ENCODE results near the gene UMPS.
A peak's percentile ranks its signal among the peaks of the same experiment; 100 is the strongest.

Gene UMPS

GRCh38 chr3:124730129-124730940, at the start of gene UMPS:
UMPS (plus strand) TSS chr3:124730452; CDS start chr3:124730472, 20 bp downstream.
- Histone ChIP-seq H3K36me3 (ENCODE audit: insufficient read depth, low read depth, low read length) (peaks cover 16% of the 10 kb centered on the region), H3K9ac (ENCODE audit: low read depth, low read length) (peak within 1 kb of the TSS; percentile 93), H3K27me3 (ENCODE audit: insufficient read depth, low read length) (peaks cover 39% of the 10 kb centered on the region; the same call in 1 of the 2 replicates), H3K4me1 (ENCODE audit: insufficient read depth, low read length) (no peaks in the 10 kb centered on the region), H3K4me3 (ENCODE audit: low read length) (peak within 1 kb of the TSS; percentile 89), H3K9me3 (ENCODE audit: insufficient read depth, low read depth, low read length) (no peaks in the 10 kb centered on the region), H3K27ac (ENCODE audit: low read length) (peak within 1 kb of the TSS; percentile 19)

DNA sequence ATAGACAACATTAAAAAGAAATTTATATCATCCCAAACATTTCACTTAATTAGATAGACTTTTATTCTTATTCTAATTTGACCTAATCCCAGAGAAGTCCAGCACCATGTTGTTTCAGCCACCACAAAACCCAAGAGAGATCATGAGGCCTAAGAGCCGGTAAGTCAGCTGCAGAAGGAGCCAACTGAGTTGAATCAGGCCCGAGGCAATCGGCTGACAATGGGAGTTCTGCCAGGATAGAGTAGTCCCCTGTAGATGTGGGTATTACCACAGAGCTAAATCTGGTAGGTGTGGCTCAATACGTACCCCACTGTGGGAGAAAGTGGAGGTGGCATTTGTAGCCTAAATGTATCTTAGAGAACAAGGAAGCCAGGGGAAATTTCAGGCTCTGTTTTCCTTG, 49.7 kb upstream of the UMPS start:
- Histone ChIP-seq H3K9ac (ENCODE audit: low read depth, low read length) (no peak overlapping the region), H3K27ac (ENCODE audit: low read length) (no peak overlapping the region), H3K27me3 (ENCODE audit: insufficient read depth, low read length) (no peaks in the 10 kb centered on the region), H3K9me3 (ENCODE audit: insufficient read depth, low read depth, low read length) (no peaks in the 10 kb centered on the region), H3K4me1 (ENCODE audit: insufficient read depth, low read length) (no peaks in the 10 kb centered on the region), H3K4me3 (ENCODE audit: low read length) (no peak overlapping the region), H3K36me3 (ENCODE audit: insufficient read depth, low read depth, low read length) (no peaks in the 10 kb centered on the region)

- H3K9me3 ChIP-seq (ENCODE audit: insufficient read depth, low read depth, low read length): no peaks in the 10 kb centered on the region
- no peaks in the 10 kb centered on the region for H3K4me1 ChIP-seq (ENCODE audit: insufficient read depth, low read length)
- H3K9ac ChIP-seq (ENCODE audit: low read depth, low read length): no peak overlapping the region
- H3K4me3 ChIP-seq (ENCODE audit: low read length): no peak overlapping the region
- no peaks in the 10 kb centered on the region for H3K36me3 ChIP-seq (ENCODE audit: insufficient read depth, low read depth, low read length)
- H3K27ac ChIP-seq (ENCODE audit: low read length): no peak overlapping the region
- H3K27me3 ChIP-seq (ENCODE audit: insufficient read depth, low read length): no peaks in the 10 kb centered on the region
These were observed 48.0 kb upstream of the UMPS start for GRCh38 chr3:124682263-124682662.

DNA sequence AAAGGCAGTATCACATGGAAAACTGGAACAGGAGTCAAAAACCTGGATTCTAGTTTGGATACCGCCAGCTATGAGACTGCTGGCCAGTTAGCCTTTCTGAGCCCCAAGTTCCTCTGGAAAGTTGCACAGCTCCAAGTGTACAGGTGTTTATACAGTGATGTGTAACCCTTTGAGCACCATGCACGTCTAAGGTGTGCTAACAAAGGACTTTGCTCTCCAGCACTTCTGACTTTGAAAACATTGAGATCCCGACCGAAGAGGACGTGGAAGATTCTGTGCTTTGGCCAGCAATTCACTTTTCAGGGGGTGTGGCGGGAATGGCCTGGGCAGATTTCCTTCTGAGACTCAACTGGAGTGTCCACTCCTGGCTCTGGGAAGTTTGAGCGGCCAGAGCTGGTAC, 45.8 kb upstream of the UMPS start:
- H3K9ac ChIP-seq (ENCODE audit: low read depth, low read length): no peak overlapping the region
- no peaks in the 10 kb centered on the region for H3K36me3 ChIP-seq (ENCODE audit: insufficient read depth, low read depth, low read length)
- H3K9me3 ChIP-seq (ENCODE audit: insufficient read depth, low read depth, low read length): no peaks in the 10 kb centered on the region
- no peaks in the 10 kb centered on the region for H3K4me1 ChIP-seq (ENCODE audit: insufficient read depth, low read length)
- no peaks in the 10 kb centered on the region for H3K27me3 ChIP-seq (ENCODE audit: insufficient read depth, low read length)
- no peak overlapping the region for H3K4me3 ChIP-seq (ENCODE audit: low read length)
- no peak overlapping the region for H3K27ac ChIP-seq (ENCODE audit: low read length)

DNA sequence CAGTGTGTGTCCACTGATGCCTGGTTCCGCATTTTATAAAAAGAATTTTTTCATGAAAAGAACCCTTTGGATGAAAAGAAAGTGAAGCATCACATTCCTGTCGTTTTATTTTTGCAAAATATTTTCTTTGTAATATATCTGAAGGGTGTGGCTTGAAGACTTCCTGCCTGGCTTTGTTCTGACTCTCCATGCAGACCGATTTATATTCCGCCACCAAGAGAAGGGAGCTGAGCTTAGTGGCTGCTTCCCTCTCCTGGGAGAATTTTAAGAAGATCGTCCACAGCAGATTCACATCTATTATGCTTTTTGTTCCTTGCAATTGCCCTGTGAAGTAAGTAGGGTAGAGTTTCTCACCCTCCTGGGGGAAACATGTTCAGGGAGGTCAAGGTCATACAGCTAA, 45.2 kb upstream of the UMPS start:
- no peak overlapping the region for H3K27ac ChIP-seq (ENCODE audit: low read length)

DNA sequence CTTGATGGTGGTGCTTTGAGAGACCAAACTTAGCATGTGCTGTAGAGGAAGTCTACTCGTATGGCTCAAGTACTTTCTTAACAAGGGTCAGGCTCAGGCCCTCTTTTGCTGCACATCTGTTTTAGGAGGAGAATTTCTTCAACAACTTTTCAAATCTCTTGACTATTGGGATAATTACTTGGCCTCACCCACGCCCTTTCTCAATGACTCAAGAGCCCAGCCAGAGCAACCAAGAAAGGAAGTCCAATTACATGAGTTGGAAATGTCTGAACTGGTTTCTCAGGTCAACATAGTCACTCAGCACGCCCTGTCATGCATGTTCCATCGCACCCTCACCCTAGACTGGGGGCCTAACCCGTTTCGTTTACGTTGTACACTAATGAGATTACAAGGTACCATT, 44.8 kb upstream of the UMPS start:
- Histone ChIP-seq H3K4me3 (ENCODE audit: low read length) (no peak overlapping the region), H3K36me3 (ENCODE audit: insufficient read depth, low read depth, low read length) (no peaks in the 10 kb centered on the region), H3K9me3 (ENCODE audit: insufficient read depth, low read depth, low read length) (no peaks in the 10 kb centered on the region)

More for the DNA sequence above, 45.2 kb upstream of the UMPS start:
- Histone ChIP-seq H3K4me3 (ENCODE audit: low read length) (no peak overlapping the region), H3K36me3 (ENCODE audit: insufficient read depth, low read depth, low read length) (no peaks in the 10 kb centered on the region), H3K9ac (ENCODE audit: low read depth, low read length) (no peak overlapping the region), H3K27me3 (ENCODE audit: insufficient read depth, low read length) (no peaks in the 10 kb centered on the region), H3K9me3 (ENCODE audit: insufficient read depth, low read depth, low read length) (no peaks in the 10 kb centered on the region), H3K4me1 (ENCODE audit: insufficient read depth, low read length) (no peaks in the 10 kb centered on the region)

DNA sequence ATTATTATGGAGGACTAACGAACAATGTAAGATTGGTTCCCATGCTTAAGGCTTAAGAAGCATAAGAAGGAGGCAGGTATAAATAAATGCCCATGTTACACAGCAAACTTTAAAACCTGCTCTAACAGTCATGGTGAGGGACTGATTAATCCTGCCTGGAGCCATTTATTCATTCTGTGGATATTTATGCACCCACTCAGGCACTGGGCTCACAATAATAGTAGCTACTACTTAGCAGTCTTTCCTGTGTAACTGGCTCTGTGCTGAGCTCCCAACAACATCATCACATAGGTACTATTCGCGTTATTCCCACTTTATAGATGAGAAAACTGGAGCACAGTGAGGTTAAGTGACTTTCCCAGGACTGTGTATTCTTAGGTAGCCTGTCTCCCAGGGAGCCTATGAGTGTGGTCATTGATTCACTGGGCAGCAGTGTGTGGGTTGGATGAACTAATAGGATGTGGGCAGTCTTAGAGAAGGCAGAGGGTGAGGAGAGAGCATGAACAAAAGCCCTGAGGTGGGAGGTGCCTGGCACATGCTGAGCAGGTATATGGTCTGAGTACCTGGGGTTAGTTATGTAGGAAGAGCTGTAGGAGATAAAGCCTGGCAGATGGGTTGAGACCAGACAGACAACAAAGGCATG, 44.1 kb upstream of the UMPS start:
- H3K36me3 ChIP-seq (ENCODE audit: insufficient read depth, low read depth, low read length): no peaks in the 10 kb centered on the region
- H3K4me3 ChIP-seq (ENCODE audit: low read length): no peak overlapping the region
- no peaks in the 10 kb centered on the region for H3K4me1 ChIP-seq (ENCODE audit: insufficient read depth, low read length)
- H3K27ac ChIP-seq (ENCODE audit: low read length): no peak overlapping the region
- H3K9me3 ChIP-seq (ENCODE audit: insufficient read depth, low read depth, low read length): no peaks in the 10 kb centered on the region
- H3K27me3 ChIP-seq (ENCODE audit: insufficient read depth, low read length): no peaks in the 10 kb centered on the region
- no peak overlapping the region for H3K9ac ChIP-seq (ENCODE audit: low read depth, low read length)

More for the DNA sequence above, 44.8 kb upstream of the UMPS start:
- H3K9ac ChIP-seq (ENCODE audit: low read depth, low read length): no peak overlapping the region
- H3K27ac ChIP-seq (ENCODE audit: low read length): no peak overlapping the region
- H3K4me1 ChIP-seq (ENCODE audit: insufficient read depth, low read length): no peaks in the 10 kb centered on the region
- no peaks in the 10 kb centered on the region for H3K27me3 ChIP-seq (ENCODE audit: insufficient read depth, low read length)

GRCh38 chr3:124688581-124689454, 41.4 kb upstream of the UMPS start:
- Histone ChIP-seq H3K27ac (ENCODE audit: low read length) (no peak overlapping the region), H3K36me3 (ENCODE audit: insufficient read depth, low read depth, low read length) (no peaks in the 10 kb centered on the region), H3K9me3 (ENCODE audit: insufficient read depth, low read depth, low read length) (no peaks in the 10 kb centered on the region), H3K4me1 (ENCODE audit: insufficient read depth, low read length) (no peaks in the 10 kb centered on the region), H3K4me3 (ENCODE audit: low read length) (no peak overlapping the region), H3K9ac (ENCODE audit: low read depth, low read length) (no peak overlapping the region), H3K27me3 (ENCODE audit: insufficient read depth, low read length) (no peaks in the 10 kb centered on the region)

DNA sequence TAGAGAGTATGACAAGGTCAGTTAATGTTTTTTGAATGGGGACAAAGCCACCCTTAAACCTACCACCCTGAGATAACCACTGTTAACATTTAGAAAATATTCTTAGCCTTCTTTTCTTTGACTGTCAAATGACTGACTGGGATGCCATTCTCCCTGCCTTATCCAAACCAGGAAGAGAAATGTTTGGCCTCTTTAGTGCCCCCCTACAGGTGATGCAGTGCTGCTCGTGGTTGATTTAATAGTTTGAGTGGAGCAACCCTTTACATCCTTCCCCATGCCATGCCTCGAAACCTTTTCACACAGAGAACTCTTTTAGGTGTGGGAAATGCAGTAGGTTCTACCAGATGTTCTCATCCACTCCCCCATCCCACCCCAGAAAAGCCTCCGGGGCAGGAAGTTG, 38.7 kb upstream of the UMPS start:
- no peak overlapping the region for H3K27ac ChIP-seq (ENCODE audit: low read length)
- H3K9me3 ChIP-seq (ENCODE audit: insufficient read depth, low read depth, low read length): no peaks in the 10 kb centered on the region
- no peaks in the 10 kb centered on the region for H3K27me3 ChIP-seq (ENCODE audit: insufficient read depth, low read length)
- no peak overlapping the region for H3K4me3 ChIP-seq (ENCODE audit: low read length)
- H3K36me3 ChIP-seq (ENCODE audit: insufficient read depth, low read depth, low read length): no peaks in the 10 kb centered on the region
- no peaks in the 10 kb centered on the region for H3K4me1 ChIP-seq (ENCODE audit: insufficient read depth, low read length)
- H3K9ac ChIP-seq (ENCODE audit: low read depth, low read length): no peak overlapping the region

GRCh38 chr3:124694486-124694885, 35.8 kb upstream of the UMPS start:
- no peak overlapping the region for H3K4me3 ChIP-seq (ENCODE audit: low read length)
- H3K9me3 ChIP-seq (ENCODE audit: insufficient read depth, low read depth, low read length): no peaks in the 10 kb centered on the region
- no peak overlapping the region for H3K9ac ChIP-seq (ENCODE audit: low read depth, low read length)
- no peaks in the 10 kb centered on the region for H3K27me3 ChIP-seq (ENCODE audit: insufficient read depth, low read length)
- no peaks in the 10 kb centered on the region for H3K4me1 ChIP-seq (ENCODE audit: insufficient read depth, low read length)
- H3K36me3 ChIP-seq (ENCODE audit: insufficient read depth, low read depth, low read length): no peaks in the 10 kb centered on the region
- no peak overlapping the region for H3K27ac ChIP-seq (ENCODE audit: low read length)

DNA sequence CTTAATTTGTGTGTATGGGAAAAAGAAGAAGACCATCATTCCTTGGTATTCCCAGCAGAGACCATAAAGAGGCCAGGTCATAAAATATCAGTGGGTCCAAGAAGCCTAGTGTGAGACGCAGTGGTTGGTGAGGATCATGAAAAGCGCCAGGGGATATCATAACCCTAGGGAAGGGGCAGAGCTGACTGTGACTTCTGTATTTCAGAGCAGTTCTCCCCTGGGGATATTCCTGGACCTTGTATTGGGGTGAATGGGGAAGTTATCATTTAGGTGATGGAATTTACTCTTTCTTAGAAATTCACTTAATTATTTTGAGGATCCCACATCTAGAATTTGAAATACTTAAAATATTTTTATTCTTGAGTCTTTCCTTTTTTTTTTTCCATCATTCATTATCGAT, 34.9 kb upstream of the UMPS start:
- no peaks in the 10 kb centered on the region for H3K9me3 ChIP-seq (ENCODE audit: insufficient read depth, low read depth, low read length)
- H3K4me3 ChIP-seq (ENCODE audit: low read length): no peak overlapping the region
- H3K27ac ChIP-seq (ENCODE audit: low read length): no peak overlapping the region
- H3K36me3 ChIP-seq (ENCODE audit: insufficient read depth, low read depth, low read length): no peaks in the 10 kb centered on the region
- H3K4me1 ChIP-seq (ENCODE audit: insufficient read depth, low read length): no peaks in the 10 kb centered on the region
- H3K9ac ChIP-seq (ENCODE audit: low read depth, low read length): no peak overlapping the region
- H3K27me3 ChIP-seq (ENCODE audit: insufficient read depth, low read length): no peaks in the 10 kb centered on the region

Data from iPS-20b (cell line).